GM19372 (cell line): ENCODE data around the gene ZNF264.
"Not testable (repeated sequence)": the region's sequence is repeated elsewhere in the genome, so short reads cannot be mapped to it uniquely, and the experiment has no call there.

ENCODE experiments used
- ATAC-seq: cut with Tn5 transposase; IDR thresholded peaks from one replicate; pipeline ENCODE4 v1.9.1; 2021; ENCODE audit warnings: mild to moderate bottlenecking, low read depth, moderate library complexity; ENCODE audit not compliant: unreplicated experiment

The ZNF264 gene

DNA sequence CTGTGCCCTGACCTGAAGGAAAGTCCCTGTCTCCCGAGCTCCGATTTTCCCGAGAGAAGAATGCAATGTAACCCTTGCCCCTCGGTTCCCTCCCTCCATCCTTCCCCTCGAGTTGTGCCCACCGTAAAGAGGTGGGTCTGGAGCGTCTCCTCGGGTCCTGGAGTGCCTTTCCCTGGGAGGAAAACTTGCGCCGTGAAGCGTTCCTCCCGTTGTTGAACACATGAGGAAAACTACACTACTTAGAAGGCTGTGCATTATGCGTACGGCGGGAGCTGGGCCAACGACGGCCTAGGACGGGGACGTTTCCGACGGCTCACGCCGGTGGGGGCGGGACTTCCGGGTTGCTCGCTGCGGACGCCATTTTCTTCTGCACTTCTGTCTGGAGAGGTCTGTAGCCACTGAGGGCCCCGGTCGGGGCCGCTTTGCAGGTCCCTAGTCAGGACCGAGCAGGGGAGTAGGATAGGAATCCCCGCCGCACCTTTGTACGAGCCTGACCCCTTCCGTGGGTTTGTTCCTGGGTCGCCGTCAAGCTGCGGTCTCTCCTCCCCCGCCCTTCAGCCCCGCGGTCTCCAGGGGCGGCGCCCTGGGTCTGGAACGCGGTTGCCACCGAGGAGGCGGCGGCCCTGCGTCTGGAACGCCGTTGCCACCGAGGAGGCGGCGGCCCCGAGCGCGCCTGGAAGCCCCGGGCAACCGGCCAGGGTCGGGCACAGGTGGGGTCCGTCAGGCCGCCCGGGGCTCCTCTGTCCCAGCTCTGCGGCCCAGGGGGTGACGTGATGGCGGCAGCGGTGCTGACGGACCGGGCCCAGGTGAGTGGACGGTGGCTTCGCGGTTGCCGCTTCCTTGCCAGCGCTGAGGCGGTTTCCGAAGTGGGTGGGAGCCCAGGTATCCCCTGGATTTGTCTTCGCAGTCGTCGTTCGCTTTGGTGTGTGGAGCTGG is at the start of gene ZNF264:
ZNF264 (plus strand) TSS at position 360 of the 936 bp plus-strand sequence; CDS start at position 774, 414 bp downstream.
- ATAC-seq = peak; percentile 93

- no peak for ATAC-seq
Observed at GRCh38 chr19:57141699-57142098, 49.6 kb upstream of the ZNF264 start.

- ATAC-seq = no peak
Observed at GRCh38 chr19:57152921-57153320, 38.4 kb upstream of the ZNF264 start.

GRCh38 chr19:57161985-57162539 is 29.2 kb upstream of the ZNF264 start:
- ATAC-seq = no peak

GRCh38 chr19:57165846-57166245 is 25.5 kb upstream of the ZNF264 start:
- ATAC-seq = no peak

DNA sequence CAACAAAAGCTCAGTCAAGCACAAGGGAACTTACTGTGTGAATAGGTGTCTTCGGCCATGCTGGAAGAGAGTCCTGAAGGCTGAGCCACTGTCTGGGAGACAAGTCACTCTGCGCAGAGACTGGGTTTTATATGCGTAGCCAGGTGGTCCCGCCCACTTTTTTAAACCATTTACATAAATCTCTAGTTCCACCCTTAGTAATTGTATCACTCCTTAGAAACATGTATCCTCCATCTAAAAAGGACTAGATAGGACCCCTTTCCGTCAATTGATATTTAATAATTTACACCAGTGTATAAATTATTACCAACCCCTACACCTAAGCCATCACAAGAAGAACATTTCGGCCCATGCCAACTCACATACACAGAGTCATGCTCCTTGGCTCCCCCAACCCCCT is 23.9 kb upstream of the ZNF264 start, which contains the start of gene DUXA:
DUXA (minus strand) TSS at position 101 of the 400 bp plus-strand sequence; CDS start at position 59, 42 bp downstream.
- ATAC-seq = no peak

- no peak for ATAC-seq
Observed at GRCh38 chr19:57171551-57172081, 19.7 kb upstream of the ZNF264 start.

DNA sequence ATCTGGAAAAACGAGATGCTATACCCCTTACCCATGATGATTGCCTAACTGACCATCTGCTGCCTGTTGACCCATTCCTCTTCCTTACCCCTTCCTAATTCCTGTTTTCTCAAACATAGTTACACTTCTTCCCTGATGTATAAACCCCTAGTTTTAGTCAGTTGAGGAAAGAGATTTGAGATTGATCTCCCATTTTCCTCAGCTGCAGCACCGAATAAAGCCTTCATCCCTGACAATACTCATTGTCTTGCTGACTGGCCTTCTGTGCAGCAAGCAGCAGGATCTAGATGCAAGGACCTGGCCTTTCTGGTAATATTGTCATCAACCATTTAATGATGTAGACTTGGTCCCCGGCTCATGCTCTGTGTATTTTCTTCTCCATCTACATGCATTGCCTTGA is 999 bp upstream of the ZNF264 start:
- no peak for ATAC-seq

DNA sequence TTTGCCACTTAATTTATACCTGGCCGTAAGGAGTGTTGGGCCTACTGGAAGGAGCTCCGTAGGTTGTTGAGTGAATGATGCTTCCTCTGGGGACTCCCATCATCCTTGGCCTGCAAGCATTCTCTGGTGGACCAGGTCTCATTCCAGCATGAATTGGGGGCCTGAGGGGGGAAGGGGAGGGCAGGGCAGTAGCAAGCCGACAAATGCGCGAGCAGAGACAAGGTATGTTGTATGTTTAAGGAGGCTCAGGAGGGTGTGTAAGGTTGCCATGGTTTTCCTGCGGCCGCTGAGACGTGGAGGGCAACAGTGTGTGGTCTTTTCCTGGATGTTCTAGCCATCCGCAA is 749 bp downstream of the ZNF264 start:
- no peak for ATAC-seq

- no peak for ATAC-seq
Observed at GRCh38 chr19:57192993-57193392, 1.7 kb downstream of the ZNF264 start.

GRCh38 chr19:57197874-57198273 is 6.6 kb downstream of the ZNF264 start:
- not testable (repeated sequence) for ATAC-seq

- no peak for ATAC-seq
Observed at GRCh38 chr19:57202160-57202559, 10.9 kb downstream of the ZNF264 start.

GRCh38 chr19:57210381-57210780 is 19.1 kb downstream of the ZNF264 start:
- ATAC-seq = no peak

- no peak for ATAC-seq
Observed at GRCh38 chr19:57212109-57212508, 20.8 kb downstream of the ZNF264 start.

DNA sequence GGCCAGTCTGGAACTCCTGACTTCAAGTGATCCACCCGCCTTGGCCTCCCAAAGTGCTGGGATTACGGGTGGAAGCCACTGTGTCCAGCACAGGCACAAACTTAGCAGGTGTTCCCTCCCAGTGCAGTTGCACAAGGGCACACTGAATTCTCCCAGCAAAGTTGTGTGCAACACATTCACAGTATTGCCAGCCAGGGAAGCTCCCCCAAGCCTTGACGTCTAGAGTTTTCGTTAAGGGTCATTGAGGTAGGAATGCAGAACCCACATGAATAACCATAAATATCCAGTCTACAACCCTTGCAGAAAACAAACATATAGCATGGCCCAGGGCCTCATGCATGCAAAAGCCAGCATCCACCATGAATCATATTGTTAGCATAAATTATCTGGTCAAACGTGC is 36.2 kb downstream of the ZNF264 start:
- no peak for ATAC-seq

DNA sequence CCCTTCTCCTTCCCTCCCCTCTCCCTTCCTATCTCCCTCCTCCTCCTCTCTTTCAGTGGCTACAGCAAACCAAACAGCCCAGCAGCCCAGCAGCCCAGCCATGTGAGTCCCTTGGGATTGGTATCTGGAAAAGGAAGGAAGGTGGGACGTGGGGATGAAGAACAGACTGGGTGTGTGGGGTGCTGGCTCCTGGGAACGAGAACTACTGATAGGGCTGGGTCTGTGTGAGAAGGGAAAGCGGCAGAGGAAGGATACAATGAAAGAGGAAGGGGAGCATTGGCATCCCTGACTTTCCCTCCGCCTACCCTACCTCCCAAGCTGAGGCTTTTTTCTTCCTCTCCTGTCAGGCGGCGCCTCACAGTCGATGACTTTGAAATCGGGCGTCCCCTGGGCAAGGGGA is 40.4 kb downstream of the ZNF264 start:
- ATAC-seq = no peak

GRCh38 chr19:57233207-57233606 is 41.9 kb downstream of the ZNF264 start:
- no peak for ATAC-seq

DNA sequence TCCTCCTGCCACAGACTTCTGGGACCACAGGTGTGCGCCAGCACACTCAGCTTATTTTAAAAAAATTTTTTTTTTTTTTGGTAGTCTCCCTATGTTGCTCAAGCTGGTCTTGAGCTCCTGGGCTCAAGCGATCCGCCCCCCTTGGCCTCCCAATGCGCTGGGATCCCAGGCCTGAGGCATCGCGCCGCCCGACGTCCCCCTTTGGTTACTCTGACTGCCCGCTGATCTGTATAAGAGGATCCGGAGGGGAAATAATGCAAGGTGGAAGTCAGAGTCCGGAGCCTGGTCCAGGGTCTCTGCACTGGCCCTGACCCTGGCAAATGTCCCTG is 48.6 kb downstream of the ZNF264 start:
- ATAC-seq = no peak

- peak; percentile 91 for ATAC-seq
Observed at GRCh38 chr19:57240311-57241090, 49.2 kb downstream of the ZNF264 start, which contains the start of gene ZNF805. Gene ZNF805, plus strand, starts transcription at chr19:57240632. Its CDS starts 260 bp downstream, at chr19:57240892.

DNA sequence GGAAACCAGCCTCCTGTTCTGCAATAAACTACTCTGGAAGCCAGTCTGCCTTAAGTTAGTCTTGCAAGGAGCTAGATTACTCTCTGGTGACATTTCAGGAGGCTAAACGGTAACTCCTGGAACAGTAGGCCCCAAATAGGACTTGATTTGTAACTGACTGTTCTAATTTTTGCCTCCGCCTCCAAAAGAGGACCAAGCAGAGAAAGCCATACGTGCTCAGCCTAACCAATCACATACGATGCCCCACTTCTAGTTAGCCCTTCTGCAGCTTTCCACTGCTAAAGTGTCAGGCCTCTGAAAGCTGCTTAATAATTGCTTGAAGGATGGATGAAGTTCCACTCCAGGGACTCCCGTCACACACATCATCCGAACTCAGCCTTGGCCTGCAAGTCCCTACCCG is 49.9 kb downstream of the ZNF264 start:
- ATAC-seq = no peak

GRCh38 chr19:57242821-57243220 is 51.5 kb downstream of the ZNF264 start:
- no peak for ATAC-seq
